Smooth muscle cell (in vitro differentiated cells): ENCODE data around the gene PDE10A. TPM values are rescaled to one million over a fixed set of nuclear protein-coding genes. Genes with fewer than 3 reads are reported as not detected.

Experiments
- DNase-seq: peaks from one replicate; lab custom pipeline; 2025; ENCODE audit not compliant: unreplicated experiment; lab: John Stamatoyannopoulos, UW
- H2AFZ ChIP-seq: fragments of 200-600 bp; sonication (generic); 2 replicates; pipeline ENCODE4 v1.6.0; 2016; ENCODE audit warnings: antibody characterized with exemption, low read depth, mild to moderate bottlenecking
- H3F3A ChIP-seq: fragments of 200-600 bp; sonication (generic); 2 replicates; pipeline ENCODE4 v1.6.0; 2017; ENCODE audit warnings: antibody characterized with exemption, low read depth
- H3K27ac ChIP-seq: fragments of 200-600 bp; sonication (generic); 2 replicates; pipeline ENCODE4 v1.5.1; 2016; ENCODE audit warnings: low read depth, mild to moderate bottlenecking
- H3K27me3 ChIP-seq: fragments of 200-600 bp; sonication (generic); 2 replicates; pipeline ENCODE4 v1.6.1; 2016; ENCODE audit warnings: low read depth, mild to moderate bottlenecking
- H3K36me3 ChIP-seq: fragments of 200-600 bp; sonication (generic); 2 replicates; pipeline ENCODE4 v1.5.1; 2016; ENCODE audit warnings: low read depth
- H3K4me1 ChIP-seq: fragments of 200-600 bp; sonication (generic); 2 replicates; pipeline ENCODE4 v1.5.1; 2016; ENCODE audit warnings: low read depth
- H3K4me2 ChIP-seq: fragments of 200-600 bp; sonication (generic); 2 replicates; pipeline ENCODE4 v1.6.0; 2016; ENCODE audit warnings: mild to moderate bottlenecking
- H3K4me3 ChIP-seq: fragments of 200-600 bp; sonication (generic); 2 replicates; pipeline ENCODE4 v1.5.1; 2016; ENCODE audit warnings: mild to moderate bottlenecking
- H3K79me2 ChIP-seq: fragments of 200-600 bp; sonication (generic); 2 replicates; pipeline ENCODE4 v1.6.0; 2016; ENCODE audit warnings: low read depth, mild to moderate bottlenecking
- H3K9ac ChIP-seq: fragments of 200-600 bp; sonication (generic); 2 replicates; pipeline ENCODE4 v1.6.0; 2016; ENCODE audit warnings: low read depth
- H3K9me3 ChIP-seq: fragments of 200-600 bp; sonication (generic); replicated peaks from 2 replicates; pipeline ENCODE4 v1.5.1; 2016; ENCODE audit warnings: low read depth
- H4K20me1 ChIP-seq: fragments of 200-600 bp; sonication (generic); 2 replicates; pipeline ENCODE4 v1.6.0; 2016; ENCODE audit warnings: low read depth
- WGBS: methylation state at CpG from one replicate; pipeline ENCODE4 v1.1.7; 2016; ENCODE audit warnings: low lambda C conversion rate; 5-methylcytosine and 5-hydroxymethylcytosine counted together
- polyA plus RNA-seq: library from polyadenylated mRNA; unstranded; fragments of >200 nt; fragmentation: Nextera tagmentation; extraction: Ambion mirVana; gene quantifications from 2 replicates; pipeline ENCODE4 v1.2.1, GENCODE V29; 2016
- total RNA-seq: library from RNA; depleted of rRNA; stranded (reverse); fragments of >200 nt; gene quantifications from 2 replicates; pipeline ENCODE4 v1.2.3, GENCODE V29; 2014
- TF ChIP-seq, protein P1 (sequence below): fragments of 200-600 bp; sonication (generic); IDR thresholded peaks from 2 replicates; pipeline ENCODE4 v1.5.1; 2017; ENCODE audit warnings: borderline replicate concordance, mild to moderate bottlenecking, antibody characterized with exemption; ENCODE audit not compliant: insufficient read depth, poor library complexity, severe bottlenecking

Gene PDE10A
- total and polyA plus RNA-seq, 2 experiments from 2014 or later = 2.0 to 5.6 TPM

DNA sequence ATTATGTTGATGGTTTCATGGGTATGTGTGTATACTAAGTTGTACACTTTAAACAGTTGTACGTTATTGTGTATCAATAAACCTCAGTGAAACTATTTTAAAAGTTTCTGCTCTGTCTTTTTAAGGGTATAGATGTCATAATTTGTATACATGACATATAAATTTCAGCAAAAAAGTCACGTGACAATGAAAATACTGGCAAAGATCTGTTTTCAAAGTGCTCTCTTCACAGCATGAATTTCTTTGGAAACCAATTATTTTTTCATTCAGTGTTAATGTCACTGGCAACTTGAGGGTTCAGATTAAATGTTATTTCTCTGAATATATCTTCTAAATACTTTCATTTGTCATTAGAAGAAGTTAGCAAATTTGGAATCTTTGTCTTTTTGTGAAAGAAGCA is 261.9 kb downstream of the PDE10A start:
- no peak for DNase-seq
- Histone ChIP-seq H2AFZ (no peak overlapping the region), H3F3A (no peaks in the 10 kb centered on the region), H3K4me1 (no peaks in the 10 kb centered on the region), H3K4me3 (no peak overlapping the region), H3K27ac (no peak overlapping the region), H3K79me2 (no peaks in the 10 kb centered on the region), H3K9me3 (no peaks in the 10 kb centered on the region), H3K4me2 (no peak overlapping the region), H3K27me3 (no peaks in the 10 kb centered on the region), H3K36me3 (no peaks in the 10 kb centered on the region), H4K20me1 (no peaks in the 10 kb centered on the region), H3K9ac (no peak overlapping the region)
- TF ChIP-seq, protein P1, sequence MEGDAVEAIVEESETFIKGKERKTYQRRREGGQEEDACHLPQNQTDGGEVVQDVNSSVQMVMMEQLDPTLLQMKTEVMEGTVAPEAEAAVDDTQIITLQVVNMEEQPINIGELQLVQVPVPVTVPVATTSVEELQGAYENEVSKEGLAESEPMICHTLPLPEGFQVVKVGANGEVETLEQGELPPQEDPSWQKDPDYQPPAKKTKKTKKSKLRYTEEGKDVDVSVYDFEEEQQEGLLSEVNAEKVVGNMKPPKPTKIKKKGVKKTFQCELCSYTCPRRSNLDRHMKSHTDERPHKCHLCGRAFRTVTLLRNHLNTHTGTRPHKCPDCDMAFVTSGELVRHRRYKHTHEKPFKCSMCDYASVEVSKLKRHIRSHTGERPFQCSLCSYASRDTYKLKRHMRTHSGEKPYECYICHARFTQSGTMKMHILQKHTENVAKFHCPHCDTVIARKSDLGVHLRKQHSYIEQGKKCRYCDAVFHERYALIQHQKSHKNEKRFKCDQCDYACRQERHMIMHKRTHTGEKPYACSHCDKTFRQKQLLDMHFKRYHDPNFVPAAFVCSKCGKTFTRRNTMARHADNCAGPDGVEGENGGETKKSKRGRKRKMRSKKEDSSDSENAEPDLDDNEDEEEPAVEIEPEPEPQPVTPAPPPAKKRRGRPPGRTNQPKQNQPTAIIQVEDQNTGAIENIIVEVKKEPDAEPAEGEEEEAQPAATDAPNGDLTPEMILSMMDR = no peak
- 78% methylated on average over 2 of the region's 2 CpGs for WGBS

DNA sequence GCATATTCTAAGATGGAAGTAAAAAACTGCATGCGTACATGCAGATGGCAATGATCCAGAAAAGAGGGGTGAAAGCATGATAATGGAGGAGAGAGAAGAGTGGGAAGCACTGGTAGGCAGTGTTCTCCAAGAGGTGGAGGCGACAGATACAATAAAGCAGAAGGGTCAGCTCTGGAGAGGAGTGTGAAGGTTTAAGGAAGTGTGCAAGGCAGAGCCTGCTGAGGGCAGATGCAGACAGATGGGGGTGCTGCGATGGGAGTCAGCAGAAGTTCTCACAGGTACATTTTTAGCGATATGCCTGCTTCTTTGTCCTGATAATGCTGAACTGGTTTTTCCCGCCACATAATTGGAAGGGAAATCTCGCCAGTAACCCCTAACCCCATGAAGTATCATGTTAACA is 272.6 kb downstream of the PDE10A start:
- no peak overlapping the region for H3K27ac ChIP-seq
- H3F3A ChIP-seq = no peaks in the 10 kb centered on the region
- H3K27me3 ChIP-seq = no peaks in the 10 kb centered on the region
- no peak overlapping the region for H3K9ac ChIP-seq
- H3K4me3 ChIP-seq = no peak overlapping the region
- TF ChIP-seq, protein P1 = no peak
- 84% methylated on average over 6 of the region's 6 CpGs for WGBS
- no peak overlapping the region for H3K4me2 ChIP-seq
- H4K20me1 ChIP-seq = no peaks in the 10 kb centered on the region
- H3K36me3 ChIP-seq = no peaks in the 10 kb centered on the region
- H3K9me3 ChIP-seq = no peaks in the 10 kb centered on the region
- no peaks in the 10 kb centered on the region for H3K4me1 ChIP-seq
- H3K79me2 ChIP-seq = no peaks in the 10 kb centered on the region
- H2AFZ ChIP-seq = no peak overlapping the region
- DNase-seq = no peak

DNA sequence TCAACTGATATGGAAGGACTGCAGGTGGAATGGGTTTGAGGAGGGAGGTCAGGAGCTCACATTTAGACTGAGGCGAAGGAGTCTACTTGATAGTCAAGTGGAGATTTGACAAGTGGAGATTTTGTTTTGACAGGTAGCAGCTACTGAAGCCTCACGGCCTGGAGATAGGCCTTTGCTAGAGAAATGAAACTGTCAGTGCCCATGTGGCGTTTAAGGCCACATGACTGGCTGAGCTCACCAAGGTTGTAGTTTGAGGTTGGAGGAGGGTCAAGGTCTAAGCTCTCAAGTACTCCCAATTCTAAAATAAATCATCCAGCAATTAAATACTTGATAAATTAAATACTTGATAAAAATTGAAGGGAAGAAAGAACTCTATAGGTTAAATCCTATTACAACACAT is 273.5 kb downstream of the PDE10A start:
- Histone ChIP-seq H3K9me3 (no peaks in the 10 kb centered on the region), H3K9ac (no peak overlapping the region), H2AFZ (no peak overlapping the region), H3K4me1 (no peaks in the 10 kb centered on the region), H3K4me2 (no peak overlapping the region), H3K27me3 (no peaks in the 10 kb centered on the region), H3K4me3 (no peak overlapping the region), H3K27ac (no peak overlapping the region), H4K20me1 (no peaks in the 10 kb centered on the region), H3F3A (no peaks in the 10 kb centered on the region), H3K36me3 (no peaks in the 10 kb centered on the region), H3K79me2 (no peaks in the 10 kb centered on the region)
- DNase-seq = no peak
- TF ChIP-seq, protein P1 = no peak
- WGBS = 95% methylated on average over 3 of the region's 3 CpGs

DNA sequence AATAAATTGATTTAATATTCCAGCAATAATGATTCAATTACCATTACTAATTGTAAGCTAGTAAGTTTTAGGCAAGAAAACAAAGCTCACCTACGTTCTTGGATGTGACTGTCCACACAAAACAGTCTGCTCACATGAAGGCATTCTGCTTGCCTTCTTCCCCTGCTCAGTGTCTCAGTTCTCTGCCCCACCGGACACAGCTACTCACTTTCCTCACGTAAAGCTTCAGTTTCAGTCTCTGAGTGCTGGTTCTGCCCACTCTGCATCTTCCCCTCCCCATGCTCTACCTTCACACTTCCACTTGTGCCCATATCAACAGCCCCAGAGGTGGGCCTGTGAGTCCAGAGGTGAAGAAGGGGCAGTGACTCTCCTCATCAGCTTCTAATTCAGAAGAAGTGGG is 279.7 kb downstream of the PDE10A start:
- no peaks in the 10 kb centered on the region for H3F3A ChIP-seq
- no peak overlapping the region for H2AFZ ChIP-seq

More for the DNA sequence above, 279.7 kb downstream of the PDE10A start:
- no peak overlapping the region for H3K4me3 ChIP-seq
- no peak overlapping the region for H3K27ac ChIP-seq
- H3K4me1 ChIP-seq = no peaks in the 10 kb centered on the region
- no peak overlapping the region for H3K4me2 ChIP-seq
- TF ChIP-seq, protein P1 = no peak
- H3K79me2 ChIP-seq = no peaks in the 10 kb centered on the region
- no peak for DNase-seq
- H3K36me3 ChIP-seq = no peaks in the 10 kb centered on the region
- H3K27me3 ChIP-seq = no peaks in the 10 kb centered on the region
- no peaks in the 10 kb centered on the region for H4K20me1 ChIP-seq
- no peak overlapping the region for H3K9ac ChIP-seq
- WGBS = 85% methylated on average over 3 of the region's 3 CpGs
- no peaks in the 10 kb centered on the region for H3K9me3 ChIP-seq
